AG04450 (cell line): ENCODE data around the gene METTL26. TPM values are rescaled to one million over a fixed set of nuclear protein-coding genes. Genes with fewer than 3 reads are reported as not detected.
A peak's percentile ranks its signal among the peaks of the same experiment; 100 is the strongest.

ENCODE experiments used
- CTCF ChIA-PET: fragments of 300-600, 350-600 bp; formaldehyde crosslinking; extraction: SDS; loops from one replicate; lab custom pipeline; 2022; ENCODE audit warnings: antibody characterized with exemption, inconsistent platforms; lab: Charles Lee
- POLR2A ChIA-PET: fragments of 350-600 bp; formaldehyde crosslinking; extraction: SDS; loops from one replicate; lab custom pipeline; 2021; ENCODE audit warnings: antibody characterized with exemption, inconsistent platforms; lab: Yijun Ruan, JAX
- DNase-seq: peaks from one replicate; pipeline ENCODE4 v3.0.0-alpha.2; 2011; ENCODE audit warnings: low read depth, low spot score
- H3K27ac ChIP-seq: one replicate; pipeline ENCODE4 v1.5.1; 2012; ENCODE audit warnings: low read depth, low read length, control low read depth
- H3K27me3 ChIP-seq: one replicate; pipeline ENCODE4 v1.6.0; 2012; ENCODE audit warnings: low read length; ENCODE audit not compliant: control insufficient read depth, insufficient read depth
- H3K4me3 ChIP-seq: 2 replicates; pipeline ENCODE4 v1.5.1; 2011; ENCODE audit warnings: mild to moderate bottlenecking, low read depth, low read length, control low read depth
- H3K9me3 ChIP-seq: 2 replicates; pipeline ENCODE4 v1.5.1; 2012; ENCODE audit warnings: low read length; ENCODE audit not compliant: control insufficient read depth, insufficient read depth
- polyA plus RNA-seq: library from polyadenylated mRNA; depleted of rRNA; stranded (reverse); fragments of >200 nt; gene quantifications from 2 replicates; pipeline ENCODE4 v1.2.3, GENCODE V29; 2011
- TF ChIP-seq, protein P1 (sequence below): IDR thresholded peaks from 2 replicates; pipeline ENCODE4 v1.5.1; 2011; ENCODE audit warnings: low read depth, low read length, control low read depth, inconsistent platforms

Gene METTL26
- polyA plus RNA-seq, 1 experiment: 58.3 TPM

DNA sequence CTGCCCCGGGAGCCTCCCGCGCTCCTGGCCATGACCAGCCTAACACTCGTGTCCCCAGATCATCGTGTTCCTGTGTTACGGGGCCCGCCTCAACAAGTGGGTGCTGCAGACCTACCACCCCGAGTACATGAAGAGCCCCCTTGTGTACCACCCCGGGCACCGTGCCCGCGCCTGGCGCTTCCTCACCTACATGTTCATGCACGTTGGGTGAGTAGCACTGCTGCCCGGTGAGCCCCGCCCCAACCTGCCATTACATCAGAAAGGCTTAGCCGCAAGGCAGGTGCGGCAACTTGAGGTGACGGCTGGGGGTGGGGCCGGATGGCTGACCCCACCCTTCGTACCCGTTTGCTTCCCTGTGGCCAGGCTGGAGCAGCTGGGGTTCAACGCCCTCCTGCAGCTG is 40.8 kb upstream of the METTL26 start:
- Histone ChIP-seq H3K27ac (no peak overlapping the region), H3K4me3 (no peak overlapping the region), H3K27me3 (no peaks in the 10 kb centered on the region), H3K9me3 (peaks cover 7% of the 10 kb centered on the region; the same call in 1 of the 2 replicates)
- POLR2A ChIA-PET: no interaction called here
- no peak for DNase-seq
- TF ChIP-seq, protein P1, sequence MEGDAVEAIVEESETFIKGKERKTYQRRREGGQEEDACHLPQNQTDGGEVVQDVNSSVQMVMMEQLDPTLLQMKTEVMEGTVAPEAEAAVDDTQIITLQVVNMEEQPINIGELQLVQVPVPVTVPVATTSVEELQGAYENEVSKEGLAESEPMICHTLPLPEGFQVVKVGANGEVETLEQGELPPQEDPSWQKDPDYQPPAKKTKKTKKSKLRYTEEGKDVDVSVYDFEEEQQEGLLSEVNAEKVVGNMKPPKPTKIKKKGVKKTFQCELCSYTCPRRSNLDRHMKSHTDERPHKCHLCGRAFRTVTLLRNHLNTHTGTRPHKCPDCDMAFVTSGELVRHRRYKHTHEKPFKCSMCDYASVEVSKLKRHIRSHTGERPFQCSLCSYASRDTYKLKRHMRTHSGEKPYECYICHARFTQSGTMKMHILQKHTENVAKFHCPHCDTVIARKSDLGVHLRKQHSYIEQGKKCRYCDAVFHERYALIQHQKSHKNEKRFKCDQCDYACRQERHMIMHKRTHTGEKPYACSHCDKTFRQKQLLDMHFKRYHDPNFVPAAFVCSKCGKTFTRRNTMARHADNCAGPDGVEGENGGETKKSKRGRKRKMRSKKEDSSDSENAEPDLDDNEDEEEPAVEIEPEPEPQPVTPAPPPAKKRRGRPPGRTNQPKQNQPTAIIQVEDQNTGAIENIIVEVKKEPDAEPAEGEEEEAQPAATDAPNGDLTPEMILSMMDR: no peak
- CTCF ChIA-PET: interaction anchor here (1.6 kb wide), 1 partner anchor 9 kb away, joined by 5 read pairs; no protein-coding TSS in a partner anchor

DNA sequence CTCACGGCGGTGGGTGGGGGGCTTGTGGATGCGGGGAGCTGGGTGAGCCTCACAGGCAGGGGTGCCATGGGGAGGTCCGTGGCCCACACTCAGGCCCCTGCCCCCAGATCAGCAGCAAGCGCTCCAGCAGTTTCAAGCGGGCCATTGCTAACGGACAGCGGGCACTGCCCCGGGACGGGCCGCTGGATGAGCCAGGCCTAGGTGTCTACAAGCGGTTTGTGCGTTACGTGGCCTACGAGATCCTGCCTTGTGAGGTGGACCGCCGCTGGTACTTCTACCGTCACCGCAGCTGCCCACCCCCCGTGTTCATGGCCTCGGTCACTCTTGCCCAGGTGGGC is 40.4 kb upstream of the METTL26 start:
- Histone ChIP-seq H3K9me3 (peaks cover 7% of the 10 kb centered on the region; the same call in 1 of the 2 replicates), H3K27me3 (no peaks in the 10 kb centered on the region), H3K27ac (no peak overlapping the region), H3K4me3 (no peak overlapping the region)
- ChIA-PET CTCF (interaction anchor here (1.0 to 1.6 kb wide), 2 partner anchors 9 to 16 kb away, joined by 3 to 5 read pairs; no protein-coding TSS in a partner anchor), POLR2A (interaction anchor here (0.6 kb wide), 1 partner anchor 9 kb away, joined by 3 read pairs; no protein-coding TSS in a partner anchor)
- DNase-seq: no peak
- TF ChIP-seq, protein P1: no peak

DNA sequence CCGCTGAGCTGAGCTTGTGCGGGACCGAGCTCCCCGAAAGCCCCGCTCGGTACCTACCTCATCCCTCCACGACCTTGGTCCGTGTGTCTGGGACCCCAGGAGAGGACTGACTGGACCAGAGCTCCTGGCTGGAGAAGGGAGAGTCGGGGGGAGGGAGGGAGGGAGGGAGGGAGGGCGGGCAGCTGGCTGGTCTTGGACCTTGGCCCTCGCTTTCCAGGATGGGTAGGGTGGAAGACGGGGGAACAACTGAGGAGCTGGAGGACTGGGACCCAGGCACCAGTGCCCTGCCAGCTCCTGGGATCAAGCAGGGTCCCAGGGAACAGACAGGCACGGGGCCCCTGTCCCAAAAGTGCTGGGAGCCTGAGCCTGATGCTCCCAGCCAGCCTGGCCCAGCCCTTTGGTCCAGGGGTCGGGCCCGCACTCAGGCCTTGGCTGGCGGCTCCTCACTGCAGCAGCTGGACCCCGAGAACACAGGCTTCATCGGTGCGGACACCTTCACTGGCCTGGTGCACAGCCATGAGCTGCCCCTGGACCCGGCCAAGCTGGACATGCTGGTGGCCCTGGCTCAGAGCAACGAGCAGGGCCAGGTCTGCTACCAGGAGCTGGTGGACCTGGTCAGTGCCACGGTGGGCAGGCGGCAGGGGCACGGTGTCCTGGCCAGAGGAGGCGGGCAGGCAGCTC is 39.9 kb upstream of the METTL26 start:
- no peak overlapping the region for H3K27ac ChIP-seq
- peaks cover 3% of the 10 kb centered on the region; the same call in 1 of the 2 replicates for H3K9me3 ChIP-seq
- peak overlapping the region; percentile 57 for H3K4me3 ChIP-seq
- CTCF ChIA-PET: interaction anchor here (1.0 to 1.6 kb wide), 2 partner anchors 9 to 15 kb away, joined by 3 to 5 read pairs; no protein-coding TSS in a partner anchor
- H3K27me3 ChIP-seq: no peaks in the 10 kb centered on the region
- TF ChIP-seq, protein P1: no peak
- POLR2A ChIA-PET: interaction anchor here (0.6 kb wide), 1 partner anchor 9 kb away, joined by 3 read pairs; no protein-coding TSS in a partner anchor
- DNase-seq: no peak

DNA sequence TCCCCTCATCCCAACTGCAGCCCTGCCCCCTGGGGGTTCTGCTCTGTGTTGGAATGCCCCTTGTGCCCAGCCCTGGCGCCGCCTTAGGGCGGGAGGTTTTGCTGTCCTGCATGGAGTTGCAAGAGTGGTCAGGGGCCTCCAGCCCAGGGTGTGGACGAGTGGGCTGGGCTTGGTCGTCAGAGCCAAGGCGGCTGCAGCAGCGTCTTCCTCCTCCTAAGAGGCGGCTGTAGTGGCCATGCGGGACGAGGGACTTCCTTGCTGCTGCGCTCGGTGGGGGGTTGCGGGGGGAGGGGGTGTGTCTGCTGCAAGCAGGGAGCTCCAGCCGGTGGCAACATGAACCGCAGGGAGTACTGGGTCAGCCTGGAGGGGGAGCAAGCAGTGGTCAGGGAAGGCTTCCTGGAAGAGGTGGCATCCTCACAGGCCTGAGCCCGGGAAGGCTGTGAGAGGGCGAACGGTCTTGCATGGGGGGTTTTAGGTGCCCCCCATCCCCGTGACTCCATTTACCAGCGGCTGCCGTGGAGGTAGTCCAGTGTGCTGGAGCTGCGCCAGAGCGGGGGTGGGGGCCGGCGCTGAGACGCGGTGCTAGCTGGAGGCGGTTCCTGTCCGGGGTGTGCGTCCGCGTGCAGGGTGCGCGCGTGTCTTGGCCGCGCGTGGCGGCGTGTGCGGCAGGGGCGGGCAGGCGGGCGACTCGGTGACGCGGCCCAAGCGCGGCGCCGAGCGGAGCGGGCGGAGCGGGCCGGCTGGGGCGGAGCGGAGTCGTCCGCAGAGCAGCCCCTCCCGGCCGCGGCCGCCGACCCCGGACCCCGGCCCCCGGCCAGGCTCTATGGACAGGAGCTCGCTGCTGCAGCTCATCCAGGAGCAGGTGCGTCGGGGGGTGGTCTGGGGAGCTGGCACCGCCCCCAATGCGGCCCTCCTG is 39.1 kb upstream of the METTL26 start, which contains the start of gene RHBDL1:
TSS of gene RHBDL1 (plus strand) at position 704 of the 916 bp plus-strand sequence. CDS start at position 824, 120 bp downstream.
- DNase-seq: no peak
- ChIA-PET CTCF (interaction anchor here (1.6 kb wide), 1 partner anchor 8 kb away, joined by 5 read pairs; no protein-coding TSS in a partner anchor), POLR2A (no interaction called here)
- TF ChIP-seq, protein P1: no peak
- peak within 1 kb of the TSS; percentile 57 for H3K4me3 ChIP-seq
- H3K27me3 ChIP-seq: no peaks in the 10 kb centered on the region
- no peaks in the 10 kb centered on the region; the same call in 1 of the 2 replicates for H3K9me3 ChIP-seq
- H3K27ac ChIP-seq: peak within 1 kb of the TSS; percentile 11
